Measurements from ENCODE around the gene SERINC3.
A peak's percentile ranks its signal among the peaks of the same experiment; 100 is the strongest.

The SERINC3 gene

GRCh38 chr20:44528309-44528708 is 6.4 kb upstream of the SERINC3 start:
- no peak overlapping the region for H3K9ac ChIP-seq (ENCODE audit: low read length)
- H3K4me3 ChIP-seq (ENCODE audit: low read length) = no peak overlapping the region
- no peaks in the 10 kb centered on the region for H3K9me3 ChIP-seq (ENCODE audit: control insufficient read depth, low read length)
- H3K36me3 ChIP-seq (ENCODE audit: control insufficient read depth, insufficient read depth, low read length) = no peaks in the 10 kb centered on the region
- peaks cover 6% of the 10 kb centered on the region for H3K4me1 ChIP-seq (ENCODE audit: control insufficient read depth, insufficient read depth, low read length)
- peaks cover 3% of the 10 kb centered on the region for H3K27me3 ChIP-seq (ENCODE audit: control insufficient read depth, insufficient read depth, low read length)

GRCh38 chr20:44527716-44528199 is 5.9 kb upstream of the SERINC3 start:
- H3K4me3 ChIP-seq (ENCODE audit: low read length) = no peak overlapping the region
- H3K9ac ChIP-seq (ENCODE audit: low read length) = no peak overlapping the region
- no peaks in the 10 kb centered on the region for H3K36me3 ChIP-seq (ENCODE audit: control insufficient read depth, insufficient read depth, low read length)
- peaks cover 3% of the 10 kb centered on the region for H3K27me3 ChIP-seq (ENCODE audit: control insufficient read depth, insufficient read depth, low read length)
- H3K9me3 ChIP-seq (ENCODE audit: control insufficient read depth, low read length) = no peaks in the 10 kb centered on the region
- H3K4me1 ChIP-seq (ENCODE audit: control insufficient read depth, insufficient read depth, low read length) = peaks cover 6% of the 10 kb centered on the region

GRCh38 chr20:44526129-44526528 is 4.3 kb upstream of the SERINC3 start:
- H3K9me3 ChIP-seq (ENCODE audit: control insufficient read depth, low read length) = no peaks in the 10 kb centered on the region
- H3K27me3 ChIP-seq (ENCODE audit: control insufficient read depth, insufficient read depth, low read length) = no peaks in the 10 kb centered on the region
- H3K36me3 ChIP-seq (ENCODE audit: control insufficient read depth, insufficient read depth, low read length) = no peaks in the 10 kb centered on the region
- peaks cover 2% of the 10 kb centered on the region for H3K4me1 ChIP-seq (ENCODE audit: control insufficient read depth, insufficient read depth, low read length)
- H3K9ac ChIP-seq (ENCODE audit: low read length) = no peak overlapping the region
- H3K4me3 ChIP-seq (ENCODE audit: low read length) = no peak overlapping the region

GRCh38 chr20:44523746-44524145 is 1.9 kb upstream of the SERINC3 start:
- no peaks in the 10 kb centered on the region for H3K9me3 ChIP-seq (ENCODE audit: control insufficient read depth, low read length)

GRCh38 chr20:44522841-44523240 is 971 bp upstream of the SERINC3 start:
- Histone ChIP-seq H3K9ac (ENCODE audit: low read length) (no peak overlapping the region), H3K4me1 (ENCODE audit: control insufficient read depth, insufficient read depth, low read length) (peaks cover 15% of the 10 kb centered on the region), H3K36me3 (ENCODE audit: control insufficient read depth, insufficient read depth, low read length) (no peaks in the 10 kb centered on the region), H3K9me3 (ENCODE audit: control insufficient read depth, low read length) (no peaks in the 10 kb centered on the region), H3K4me3 (ENCODE audit: low read length) (no peak overlapping the region), H3K27me3 (ENCODE audit: control insufficient read depth, insufficient read depth, low read length) (no peaks in the 10 kb centered on the region)

More at GRCh38 chr20:44523746-44524145, 1.9 kb upstream of the SERINC3 start:
- H3K36me3 ChIP-seq (ENCODE audit: control insufficient read depth, insufficient read depth, low read length) = no peaks in the 10 kb centered on the region
- no peaks in the 10 kb centered on the region for H3K27me3 ChIP-seq (ENCODE audit: control insufficient read depth, insufficient read depth, low read length)
- H3K4me1 ChIP-seq (ENCODE audit: control insufficient read depth, insufficient read depth, low read length) = peaks cover 15% of the 10 kb centered on the region
- H3K4me3 ChIP-seq (ENCODE audit: low read length) = no peak overlapping the region
- no peak overlapping the region for H3K9ac ChIP-seq (ENCODE audit: low read length)

GRCh38 chr20:44520881-44521280 is 989 bp downstream of the SERINC3 start:
- H3K9me3 ChIP-seq (ENCODE audit: control insufficient read depth, low read length) = no peaks in the 10 kb centered on the region
- H3K36me3 ChIP-seq (ENCODE audit: control insufficient read depth, insufficient read depth, low read length) = no peaks in the 10 kb centered on the region
- H3K27me3 ChIP-seq (ENCODE audit: control insufficient read depth, insufficient read depth, low read length) = no peaks in the 10 kb centered on the region
- H3K4me3 ChIP-seq (ENCODE audit: low read length) = peak overlapping the region; percentile 92
- H3K9ac ChIP-seq (ENCODE audit: low read length) = peak overlapping the region; percentile 99
- peaks cover 15% of the 10 kb centered on the region for H3K4me1 ChIP-seq (ENCODE audit: control insufficient read depth, insufficient read depth, low read length)

- H3K9me3 ChIP-seq (ENCODE audit: control insufficient read depth, low read length) = no peaks in the 10 kb centered on the region
- H3K4me3 ChIP-seq (ENCODE audit: low read length) = no peak overlapping the region
- no peaks in the 10 kb centered on the region for H3K36me3 ChIP-seq (ENCODE audit: control insufficient read depth, insufficient read depth, low read length)
- no peak overlapping the region for H3K9ac ChIP-seq (ENCODE audit: low read length)
- H3K4me1 ChIP-seq (ENCODE audit: control insufficient read depth, insufficient read depth, low read length) = peaks cover 15% of the 10 kb centered on the region
- no peaks in the 10 kb centered on the region for H3K27me3 ChIP-seq (ENCODE audit: control insufficient read depth, insufficient read depth, low read length)
Measured at GRCh38 chr20:44518248-44518647, 3.6 kb downstream of the SERINC3 start.

- Histone ChIP-seq H3K4me1 (ENCODE audit: control insufficient read depth, insufficient read depth, low read length) (peaks cover 15% of the 10 kb centered on the region), H3K4me3 (ENCODE audit: low read length) (no peak overlapping the region), H3K27me3 (ENCODE audit: control insufficient read depth, insufficient read depth, low read length) (no peaks in the 10 kb centered on the region), H3K9me3 (ENCODE audit: control insufficient read depth, low read length) (no peaks in the 10 kb centered on the region), H3K9ac (ENCODE audit: low read length) (no peak overlapping the region), H3K36me3 (ENCODE audit: control insufficient read depth, insufficient read depth, low read length) (no peaks in the 10 kb centered on the region)
Measured at GRCh38 chr20:44517454-44517853, 4.4 kb downstream of the SERINC3 start.

- Histone ChIP-seq H3K9me3 (ENCODE audit: control insufficient read depth, low read length) (no peaks in the 10 kb centered on the region), H3K4me1 (ENCODE audit: control insufficient read depth, insufficient read depth, low read length) (peaks cover 15% of the 10 kb centered on the region), H3K9ac (ENCODE audit: low read length) (no peak overlapping the region), H3K27me3 (ENCODE audit: control insufficient read depth, insufficient read depth, low read length) (no peaks in the 10 kb centered on the region), H3K36me3 (ENCODE audit: control insufficient read depth, insufficient read depth, low read length) (no peaks in the 10 kb centered on the region), H3K4me3 (ENCODE audit: low read length) (no peak overlapping the region)
Measured at GRCh38 chr20:44516491-44516890, 5.4 kb downstream of the SERINC3 start.

- Histone ChIP-seq H3K36me3 (ENCODE audit: control insufficient read depth, insufficient read depth, low read length) (no peaks in the 10 kb centered on the region), H3K4me1 (ENCODE audit: control insufficient read depth, insufficient read depth, low read length) (no peaks in the 10 kb centered on the region), H3K27me3 (ENCODE audit: control insufficient read depth, insufficient read depth, low read length) (no peaks in the 10 kb centered on the region), H3K4me3 (ENCODE audit: low read length) (no peak overlapping the region), H3K9ac (ENCODE audit: low read length) (no peak overlapping the region), H3K9me3 (ENCODE audit: control insufficient read depth, low read length) (no peaks in the 10 kb centered on the region)
Measured at GRCh38 chr20:44513871-44514270, 8.0 kb downstream of the SERINC3 start.

GRCh38 chr20:44509762-44510161 is 12.1 kb downstream of the SERINC3 start:
- no peaks in the 10 kb centered on the region for H3K9me3 ChIP-seq (ENCODE audit: control insufficient read depth, low read length)
- no peak overlapping the region for H3K9ac ChIP-seq (ENCODE audit: low read length)
- H3K27me3 ChIP-seq (ENCODE audit: control insufficient read depth, insufficient read depth, low read length) = no peaks in the 10 kb centered on the region
- peaks cover 4% of the 10 kb centered on the region for H3K36me3 ChIP-seq (ENCODE audit: control insufficient read depth, insufficient read depth, low read length)
- no peaks in the 10 kb centered on the region for H3K4me1 ChIP-seq (ENCODE audit: control insufficient read depth, insufficient read depth, low read length)
- no peak overlapping the region for H3K4me3 ChIP-seq (ENCODE audit: low read length)

- Histone ChIP-seq H3K9ac (ENCODE audit: low read length) (no peak overlapping the region), H3K4me1 (ENCODE audit: control insufficient read depth, insufficient read depth, low read length) (no peaks in the 10 kb centered on the region), H3K9me3 (ENCODE audit: control insufficient read depth, low read length) (no peaks in the 10 kb centered on the region), H3K27me3 (ENCODE audit: control insufficient read depth, insufficient read depth, low read length) (no peaks in the 10 kb centered on the region), H3K36me3 (ENCODE audit: control insufficient read depth, insufficient read depth, low read length) (peaks cover 16% of the 10 kb centered on the region), H3K4me3 (ENCODE audit: low read length) (no peak overlapping the region)
Measured at GRCh38 chr20:44504402-44505307, 17.2 kb downstream of the SERINC3 start.

Data from mucosa of stomach (tissue), 1 donor.